Astrocyte (in vitro differentiated cells and primary cell): ENCODE measurements around the gene TBC1D3B.
"Not testable (repeated sequence)": the region's sequence is repeated elsewhere in the genome, so short reads cannot be mapped to it uniquely, and the experiment has no call there.

Experiments used
- CTCF ChIP-seq: IDR thresholded peaks from 2 replicates; pipeline ENCODE4 v1.5.1; 2011; ENCODE audit warnings: low read depth, mild to moderate bottlenecking, inconsistent platforms, low read length, moderate library complexity; ENCODE audit not compliant: insufficient read depth
- EZH2 ChIP-seq: IDR thresholded peaks from 2 replicates; pipeline ENCODE4 v1.6.1; 2012; ENCODE audit warnings: mild to moderate bottlenecking, low read length, inconsistent platforms; ENCODE audit not compliant: insufficient read depth

GRCh38 chr17:36181446-36182175 lies 5.2 kb upstream of the TBC1D3B start:
- TF ChIP-seq CTCF, EZH2: not testable (repeated sequence)
